RPMI8226 (cell line): ENCODE data around the gene LINS1.
"Not testable (repeated sequence)": the region's sequence is repeated elsewhere in the genome, so short reads cannot be mapped to it uniquely, and the experiment has no call there.

Experiments
- DNase-seq: peaks from one replicate; pipeline ENCODE4 v3.0.0-alpha.2; 2015

The LINS1 gene

GRCh38 chr15:100598655-100599054, 3.3 kb downstream of the LINS1 start:
- no peak for DNase-seq

GRCh38 chr15:100597862-100598261, 4.1 kb downstream of the LINS1 start:
- no peak for DNase-seq

GRCh38 chr15:100596792-100597191, 5.2 kb downstream of the LINS1 start:
- DNase-seq: no peak

- DNase-seq: no peak
Measured at GRCh38 chr15:100595964-100596363, 6.0 kb downstream of the LINS1 start.

- DNase-seq: no peak
Measured at GRCh38 chr15:100593431-100593830, 8.6 kb downstream of the LINS1 start.

GRCh38 chr15:100592898-100593297, 9.1 kb downstream of the LINS1 start:
- no peak for DNase-seq

GRCh38 chr15:100591835-100592234, 10.1 kb downstream of the LINS1 start:
- DNase-seq: no peak

GRCh38 chr15:100591163-100591562, 10.8 kb downstream of the LINS1 start:
- DNase-seq: not testable (repeated sequence)

- DNase-seq: peak; percentile 46
Measured at GRCh38 chr15:100588638-100589242, 13.2 kb downstream of the LINS1 start.

- DNase-seq: no peak
Measured at GRCh38 chr15:100580414-100580813, 21.6 kb downstream of the LINS1 start.

GRCh38 chr15:100573526-100573925, 28.5 kb downstream of the LINS1 start:
- DNase-seq: no peak

GRCh38 chr15:100572362-100572983, 29.5 kb downstream of the LINS1 start:
- DNase-seq: no peak

GRCh38 chr15:100571592-100572167, 30.3 kb downstream of the LINS1 start:
- no peak for DNase-seq

GRCh38 chr15:100570735-100571313, 31.2 kb downstream of the LINS1 start:
- no peak for DNase-seq

GRCh38 chr15:100570275-100570674, 31.7 kb downstream of the LINS1 start:
- DNase-seq: no peak

- DNase-seq: no peak
Measured at GRCh38 chr15:100569391-100569790, 32.6 kb downstream of the LINS1 start.

GRCh38 chr15:100566850-100567628, 34.9 kb downstream of the LINS1 start:
- DNase-seq: no peak

- no peak for DNase-seq
Measured at GRCh38 chr15:100565591-100565990, 36.4 kb downstream of the LINS1 start.

- no peak for DNase-seq
Measured at GRCh38 chr15:100560323-100560722, 41.7 kb downstream of the LINS1 start.

- no peak for DNase-seq
Measured at GRCh38 chr15:100559330-100559729, 42.7 kb downstream of the LINS1 start.

GRCh38 chr15:100558771-100559254, 43.2 kb downstream of the LINS1 start:
- no peak for DNase-seq

- no peak for DNase-seq
Measured at GRCh38 chr15:100553468-100553867, 48.5 kb downstream of the LINS1 start.

- DNase-seq: no peak
Measured at GRCh38 chr15:100547961-100548360, 54.0 kb downstream of the LINS1 start.
